IMR-90 (cell line): ENCODE measurements around the gene UACA. TPM values are rescaled to one million over a fixed set of nuclear protein-coding genes. Genes with fewer than 3 reads are reported as not detected.
A peak's percentile ranks its signal among the peaks of the same experiment; 100 is the strongest.
"Not testable (repeated sequence)": the region's sequence is repeated elsewhere in the genome, so short reads cannot be mapped to it uniquely, and the experiment has no call there.

Source experiments
- ATAC-seq: fragments of 200-7000 bp; cut with Tn5 transposase; 2 replicates; pipeline ENCODE4 v1.9.1; 2020; ENCODE audit warnings: low read depth, mild to moderate bottlenecking, moderate library complexity
- BruUV-seq: library from RNA; stranded (reverse); fragments of 400-500 nt; replicated peaks from 2 replicates; lab custom pipeline; 2021; lab: Mats Ljungman, UMichigan
- CTCF ChIA-PET: fragments of 300-600 bp; formaldehyde crosslinking; extraction: SDS; loops from one replicate; lab custom pipeline; 2021; ENCODE audit warnings: antibody characterized with exemption; lab: Yijun Ruan, JAX
- POLR2A ChIA-PET: fragments of 300-600 bp; sonication (Branson Sonifier 250); formaldehyde crosslinking; loops from one replicate; lab custom pipeline; 2022; ENCODE audit warnings: antibody characterized with exemption; ENCODE audit not compliant: unreplicated experiment; lab: Charles Lee
- DNase-seq: peaks from one replicate; pipeline ENCODE4 v3.0.0; 2013
- H2AFZ ChIP-seq: replicated peaks from 2 replicates; pipeline ENCODE3; 2013; ENCODE audit warnings: low read length, mild to moderate bottlenecking; ENCODE audit not compliant: poor library complexity
- H2AK5ac ChIP-seq: 2 replicates; pipeline ENCODE4 v1.6.1; 2013; ENCODE audit warnings: low read depth, low read length, inconsistent platforms
- H2AK9ac ChIP-seq: replicated peaks from 2 replicates; pipeline ENCODE3; 2013; ENCODE audit warnings: mild to moderate bottlenecking, low read depth, low read length, moderate library complexity; ENCODE audit not compliant: poor library complexity
- H2BK120ac ChIP-seq: 2 replicates; pipeline ENCODE4 v1.6.1; 2013; ENCODE audit warnings: low read depth, low read length, inconsistent platforms
- H2BK15ac ChIP-seq: 3 replicates; pipeline ENCODE4 v1.6.1; 2013; ENCODE audit warnings: low read depth, low read length, inconsistent platforms
- H2BK20ac ChIP-seq: 2 replicates; pipeline ENCODE4 v1.6.1; 2013; ENCODE audit warnings: low read depth, mild to moderate bottlenecking, inconsistent platforms, low read length, moderate library complexity
- H2BK5ac ChIP-seq: 2 replicates; pipeline ENCODE4 v1.6.1; 2013; ENCODE audit warnings: mild to moderate bottlenecking, low read depth, low read length, inconsistent platforms; ENCODE audit not compliant: poor library complexity, severe bottlenecking
- H3K14ac ChIP-seq: replicated peaks from 2 replicates; pipeline ENCODE4 v1.6.1; 2013; ENCODE audit warnings: low read depth, low read length, inconsistent platforms
- H3K18ac ChIP-seq: 2 replicates; pipeline ENCODE4 v1.6.1; 2013; ENCODE audit warnings: low read depth, low read length, control low read depth
- H3K23ac ChIP-seq: 2 replicates; pipeline ENCODE4 v1.6.1; 2013; ENCODE audit warnings: low read depth, low read length, inconsistent platforms
- H3K27ac ChIP-seq: 2 replicates; pipeline ENCODE4 v1.5.1; 2013; ENCODE audit warnings: mild to moderate bottlenecking, control low read depth, low read length; ENCODE audit not compliant: insufficient read depth
- H3K27me3 ChIP-seq: 2 replicates; pipeline ENCODE4 v1.6.1; 2013; ENCODE audit warnings: low read length; ENCODE audit not compliant: control insufficient read depth, insufficient read depth
- H3K36me3 ChIP-seq: 2 replicates; pipeline ENCODE4 v1.6.1; 2013; ENCODE audit warnings: low read length, mixed read lengths; ENCODE audit not compliant: control insufficient read depth, insufficient read depth
- H3K4ac ChIP-seq: 2 replicates; pipeline ENCODE4 v1.6.1; 2013; ENCODE audit warnings: low read depth, low read length, inconsistent platforms
- H3K4me1 ChIP-seq: 2 replicates; pipeline ENCODE4 v1.6.1; 2013; ENCODE audit warnings: low read length, mixed read lengths; ENCODE audit not compliant: control insufficient read depth, insufficient read depth
- H3K4me2 ChIP-seq: 2 replicates; pipeline ENCODE4 v1.6.1; 2013; ENCODE audit warnings: low read depth, mild to moderate bottlenecking, control low read depth, low read length, moderate library complexity
- H3K4me3 ChIP-seq: 2 replicates; pipeline ENCODE4 v1.5.1; 2013; ENCODE audit warnings: low read depth, mild to moderate bottlenecking, control low read depth, low read length, moderate library complexity; ENCODE audit not compliant: insufficient read depth
- H3K56ac ChIP-seq: 2 replicates; pipeline ENCODE4 v1.6.1; 2013; ENCODE audit warnings: low read length, inconsistent platforms; ENCODE audit not compliant: insufficient read depth; ENCODE audit errors: extremely low read depth
- H3K79me1 ChIP-seq, 2 experiments: 2 replicates each; pipeline ENCODE4 v1.6.1; 2013; ENCODE audit warnings: low read length in 2 of 2, inconsistent platforms in 1 of 2, low read depth in 1 of 2
- H3K9ac ChIP-seq: 2 replicates; pipeline ENCODE4 v1.6.1; 2013; ENCODE audit warnings: low read depth, low read length, control low read depth
- H3K9me1 ChIP-seq: 2 replicates; pipeline ENCODE4 v1.6.1; 2013; ENCODE audit warnings: low read length, inconsistent platforms; ENCODE audit not compliant: insufficient read depth
- H3K9me3 ChIP-seq: 2 replicates; pipeline ENCODE4 v1.6.1; 2013; ENCODE audit warnings: low read length; ENCODE audit not compliant: control insufficient read depth, insufficient read depth
- H4K20me1 ChIP-seq: 2 replicates; pipeline ENCODE4 v1.6.1; 2013; ENCODE audit warnings: low read length, inconsistent platforms; ENCODE audit not compliant: insufficient read depth
- H4K5ac ChIP-seq: 2 replicates; pipeline ENCODE4 v1.6.1; 2013; ENCODE audit warnings: mild to moderate bottlenecking, low read depth, low read length, control low read depth
- H4K8ac ChIP-seq, 2 experiments: 2 replicates each; pipeline ENCODE4 v1.6.1; 2013; ENCODE audit warnings: low read depth in 2 of 2, low read length in 2 of 2, control low read depth in 1 of 2, inconsistent platforms in 1 of 2
- H4K91ac ChIP-seq: 2 replicates; pipeline ENCODE4 v1.6.1; 2013; ENCODE audit warnings: low read depth, low read length, inconsistent platforms; ENCODE audit not compliant: insufficient read depth
- POLR2A ChIP-seq: IDR thresholded peaks from 2 replicates; pipeline ENCODE4 v1.6.1; 2012; ENCODE audit warnings: mild to moderate bottlenecking, low read depth, low read length
- RFX5 ChIP-seq: IDR thresholded peaks from 2 replicates; pipeline ENCODE4 v1.8.0; 2012; ENCODE audit warnings: low read depth, mild to moderate bottlenecking, low read length, moderate library complexity
- USF2 ChIP-seq: fragments of 150-350 bp; IDR thresholded peaks from 2 replicates; pipeline ENCODE4 v1.6.1; 2017; ENCODE audit warnings: mild to moderate bottlenecking, antibody characterized with exemption, low read length, low read depth
- WGBS, 2 experiments: methylation state at CpG; one replicate each; pipeline versions ENCODE4 v1.1.5 to v1.1.7; 2013; ENCODE audit warnings: missing lambda C conversion rate in 2 of 2; ENCODE audit not compliant: insufficient read length in 1 of 2; ENCODE audit errors: extremely low coverage in 2 of 2; 5-methylcytosine and 5-hydroxymethylcytosine counted together
- dilution Hi-C: fragments of 300-500 bp; cut with HindIII; formaldehyde crosslinking; loops from one replicate; pipeline ENCODE4 v1.14.3; 2018; ENCODE audit warnings: low sequenced_read_pairs; ENCODE audit not compliant: unreplicated experiment
- in situ Hi-C: fragments of 300-500 bp; cut with MboI; formaldehyde crosslinking; loops from 3 replicates; pipeline ENCODE4 v1.14.3; 2019; ENCODE audit warnings: low sequenced_read_pairs, inconsistent platforms, mixed read lengths
- intact Hi-C: fragments of 100-400 bp; cut with micrococcal nuclease; formaldehyde crosslinking; loops from 2 replicates; pipeline ENCODE4 v1.10.0; 2022
- polyA plus RNA-seq, 3 experiments: library from polyadenylated mRNA; depleted of rRNA; stranded (reverse); fragments of >200 nt; gene quantifications; 2 replicates each; pipeline ENCODE4 v1.2.3, GENCODE V29; 2012; ENCODE audit warnings: low replicate concordance in 1 of 3
- total RNA-seq: library from RNA; depleted of rRNA; stranded (reverse); fragments of >200 nt; gene quantifications from 2 replicates; pipeline ENCODE4 v1.2.3, GENCODE V29; 2012

Gene UACA
- total and polyA plus RNA-seq, 2 of the 4 experiments (the other 2 are of a cell fraction): 156 to 507 TPM

GRCh38 chr15:70748281-70748747 is 15.0 kb downstream of the UACA start:
- Histone ChIP-seq H3K9me3 (no peaks in the 10 kb centered on the region), H3K9ac (no peak overlapping the region), H4K5ac (no peak overlapping the region), H2BK15ac (no peak overlapping the region), H3K4ac (no peak overlapping the region; the same call in 1 of the 2 replicates), H2BK120ac (no peak overlapping the region), H3K23ac (peak overlapping the region; percentile 82; the same call in 1 of the 2 replicates), H2BK20ac (no peak overlapping the region), H3K4me1 (peaks cover 7% of the 10 kb centered on the region), H3K4me3 (no peak overlapping the region), H3K27me3 (no peaks in the 10 kb centered on the region), H3K18ac (no peak overlapping the region), H3K36me3 (no peaks in the 10 kb centered on the region), H3K4me2 (no peak overlapping the region), H3K56ac (no peak overlapping the region), H3K79me1 (peaks cover 9 to 53% of the 10 kb centered on the region in 2 experiments; a peak in 3 of 4 replicates), H3K14ac (peak overlapping the region; percentile 18; the same call in 1 of the 2 replicates), H4K20me1 (peaks cover 39% of the 10 kb centered on the region), H2AK9ac (no peak overlapping the region), H3K9me1 (peaks cover 11% of the 10 kb centered on the region), H4K8ac (peak overlapping the region in 1 of 2 experiments; percentile 42; a peak in 1 of 4 replicates), H4K91ac (no peak overlapping the region), H2AK5ac (no peak overlapping the region), H2BK5ac (no peak overlapping the region), H2AFZ (no peak overlapping the region), H3K27ac (no peak overlapping the region)
- 80% methylated on average over 1 of the region's 3 CpGs; no CpG with 5 or more reads in 1 of the 2 experiments for WGBS, 2 experiments
- ChIA-PET POLR2A (no interaction called here), CTCF (interaction anchor here (1.0 kb wide), 1 partner anchor 51 kb away, joined by 3 read pairs; no protein-coding TSS in a partner anchor)
- peak; percentile 50 for ATAC-seq
- BruUV-seq: no TSS peak
- intact Hi-C loops (no loop called here), in situ Hi-C loops (no loop called here), dilution Hi-C loops (no loop called here)
- TF ChIP-seq USF2 (peak; percentile 31; the same call in 1 of the 2 replicates), POLR2A (no peak), RFX5 (no peak)
- DNase-seq: peak; percentile 39

GRCh38 chr15:70746598-70746997 is 16.8 kb downstream of the UACA start:
- H3K36me3 ChIP-seq, H2BK5ac ChIP-seq, H2AK5ac ChIP-seq, H3K4me3 ChIP-seq, H3K4me2 ChIP-seq, CTCF ChIA-PET, in situ Hi-C loops, DNase-seq, H3K27ac ChIP-seq, H3K14ac ChIP-seq, H3K23ac ChIP-seq, BruUV-seq, H2BK20ac ChIP-seq, H3K4me1 ChIP-seq, H3K56ac ChIP-seq, H3K9me3 ChIP-seq, H4K8ac ChIP-seq, H3K9ac ChIP-seq, H4K91ac ChIP-seq, H4K5ac ChIP-seq, H2AFZ ChIP-seq, POLR2A ChIA-PET, H3K27me3 ChIP-seq, H3K18ac ChIP-seq, H2BK120ac ChIP-seq, H2BK15ac ChIP-seq, H3K4ac ChIP-seq, ATAC-seq, dilution Hi-C loops, H2AK9ac ChIP-seq: not testable (repeated sequence)
- H4K20me1 ChIP-seq: peaks cover 38% of the 10 kb centered on the region
- H3K79me1 ChIP-seq: peaks cover 7 to 45% of the 10 kb centered on the region in 2 experiments; a peak in 3 of 4 replicates
- peaks cover 11% of the 10 kb centered on the region for H3K9me1 ChIP-seq
- intact Hi-C loops: loop anchor here (2.0 kb wide), 1 partner anchor 14 kb away; no protein-coding TSS in a partner anchor
